ENCODE data around the gene FOXD1. TPM values are rescaled to one million over a fixed set of nuclear protein-coding genes. Genes with fewer than 3 reads are reported as not detected.
A peak's percentile ranks its signal among the peaks of the same experiment; 100 is the strongest.

The FOXD1 gene
- total RNA-seq, 1 donor from 2014 or later, result 0.09 TPM

- TF ChIP-seq CTCF (IDR thresholded peaks at IDR 0.05), result no peak
- no peak overlapping the region for H3K4me3 Mint-ChIP-seq
Measured at GRCh38 chr5:73450137-73450536, 1.6 kb upstream of the FOXD1 start.

GRCh38 chr5:73447530-73448462, 781 bp downstream of the FOXD1 start:
- peaks cover 59% of the 10 kb centered on the region for H3K27me3 Mint-ChIP-seq
- intact Hi-C loops (cut with micrococcal nuclease), result loop anchor here (1.0 to 10.0 kb wide), 6 partner anchors 51 to 633 kb away; partner anchors contain the start of genes ANKRA2, BTF3, FCHO2 and TNPO1
- ChIA-PET POLR2A (interaction anchor here (0.6 to 1.6 kb wide), 2 partner anchors 50 to 1891 kb away, joined by 6 to 7 read pairs; partner anchors contain the start of gene BTF3), CTCF (interaction anchor here (0.6 kb wide), 1 partner anchor 8 kb away, joined by 3 read pairs; no protein-coding TSS in a partner anchor)
- H3K36me3 Mint-ChIP-seq (ENCODE audit: low read depth), result no peaks in the 10 kb centered on the region
- H3K4me1 Mint-ChIP-seq, result peaks cover 16% of the 10 kb centered on the region
- no peak for TF ChIP-seq CTCF (IDR thresholded peaks at IDR 0.05)
- H3K4me3 Mint-ChIP-seq, result peak overlapping the region; percentile 88
- DNase-seq (peak; percentile 59), ATAC-seq (ENCODE audit: low read depth) (peak; percentile 45)
- H3K9me3 Mint-ChIP-seq, result peaks cover 8% of the 10 kb centered on the region
- peak overlapping the region; percentile 26 for H3K27ac Mint-ChIP-seq

More at GRCh38 chr5:73450137-73450536, 1.6 kb upstream of the FOXD1 start:
- H3K27ac Mint-ChIP-seq, result peak overlapping the region; percentile 66
- intact Hi-C loops (cut with micrococcal nuclease), result loop anchor here (2.0 to 10.0 kb wide), 3 partner anchors 151 to 365 kb away; no protein-coding TSS in a partner anchor
- ChIA-PET POLR2A (no interaction called here), CTCF (no interaction called here)
- no peaks in the 10 kb centered on the region for H3K36me3 Mint-ChIP-seq (ENCODE audit: low read depth)
- peaks cover 61% of the 10 kb centered on the region for H3K27me3 Mint-ChIP-seq
- ATAC-seq (ENCODE audit: low read depth) (no peak), DNase-seq (no peak)
- H3K4me1 Mint-ChIP-seq, result peaks cover 16% of the 10 kb centered on the region
- H3K9me3 Mint-ChIP-seq, result peaks cover 8% of the 10 kb centered on the region

GRCh38 chr5:73446631-73447529, 1.7 kb downstream of the FOXD1 start:
- Mint-ChIP-seq H3K27ac (no peak overlapping the region), H3K9me3 (peaks cover 5% of the 10 kb centered on the region), H3K4me1 (peaks cover 16% of the 10 kb centered on the region), H3K27me3 (peaks cover 59% of the 10 kb centered on the region), H3K4me3 (peak overlapping the region; percentile 77), H3K36me3 (ENCODE audit: low read depth) (no peaks in the 10 kb centered on the region)
- DNase-seq (no peak), ATAC-seq (ENCODE audit: low read depth) (peak; percentile 41)
- TF ChIP-seq CTCF (IDR thresholded peaks at IDR 0.05), result no peak
- ChIA-PET CTCF (no interaction called here), POLR2A (no interaction called here)
- intact Hi-C loops (cut with micrococcal nuclease), result loop anchor here (5.0 to 10.0 kb wide), 4 partner anchors 65 to 632 kb away; partner anchors contain the start of genes FCHO2 and TNPO1

- CTCF ChIA-PET, result interaction anchor here (0.6 kb wide), 1 partner anchor 1436 kb away, joined by 3 read pairs; no protein-coding TSS in a partner anchor
- H3K9me3 Mint-ChIP-seq, result peaks cover 5% of the 10 kb centered on the region
- POLR2A ChIA-PET, result no interaction called here
- peaks cover 65% of the 10 kb centered on the region for H3K27me3 Mint-ChIP-seq
- H3K36me3 Mint-ChIP-seq (ENCODE audit: low read depth), result no peaks in the 10 kb centered on the region
- no peak for TF ChIP-seq CTCF (IDR thresholded peaks at IDR 0.05)
- ATAC-seq (ENCODE audit: low read depth), result no peak
- no peak overlapping the region for H3K27ac Mint-ChIP-seq
- H3K4me1 Mint-ChIP-seq, result peaks cover 16% of the 10 kb centered on the region
- intact Hi-C loops (cut with micrococcal nuclease), result loop anchor here (5.0 to 10.0 kb wide), 4 partner anchors 64 to 631 kb away; partner anchors contain the start of genes FCHO2 and TNPO1
- peak overlapping the region; percentile 77 for H3K4me3 Mint-ChIP-seq
- no peak for DNase-seq
Measured at GRCh38 chr5:73445665-73446630, 2.6 kb downstream of the FOXD1 start.
